ENCODE results near the gene LRRN2. TPM values are rescaled to one million over a fixed set of nuclear protein-coding genes. Genes with fewer than 3 reads are reported as not detected.

The LRRN2 gene
- total and polyA plus RNA-seq, 5 donors from 2014 or later, result 0.02 to 0.03 TPM; not detected in 3

- DNase-seq, result peak in 1 of 3 donors; percentile 34
- peaks cover 19% of the 10 kb centered on the region for H3K27me3 ChIP-seq (ENCODE audit: control insufficient read depth, insufficient read depth, low read length)
- no peaks in the 10 kb centered on the region for H3K36me3 ChIP-seq (ENCODE audit: control insufficient read depth, insufficient read depth, low read length)
- no peaks in the 10 kb centered on the region for H3K9me3 ChIP-seq (ENCODE audit: control insufficient read depth in 2 of 2, low read length in 2 of 2)
- Mint-ChIP-seq H3K4me3 (peak overlapping the region in 1 of 4 donors; percentile 28), H3K27me3 (peaks cover 52% of the 10 kb centered on the region), H3K9me3 (no peaks in the 10 kb centered on the region), H3K36me3 (no peaks in the 10 kb centered on the region), H3K27ac (no peak overlapping the region), H3K4me1 (peaks cover 0 to 16% (median 0%) of the 10 kb centered on the region in 4 donors)
- H3K4me3 ChIP-seq (ENCODE audit: low read depth, low read length), result no peak overlapping the region
- H3K27ac ChIP-seq (ENCODE audit: insufficient read depth, low read length, poor library complexity, severe bottlenecking), result no peak overlapping the region
- H3K4me1 ChIP-seq (ENCODE audit: control insufficient read depth, insufficient read depth, low read length, poor library complexity, severe bottlenecking), result peaks cover 7% of the 10 kb centered on the region
- no peak for ATAC-seq (ENCODE audit: low read depth in 2 of 2)
Observed at GRCh38 chr1:204684571-204685235, 835 bp downstream of the LRRN2 start.

GRCh38 chr1:204684206-204684570 is 1.4 kb downstream of the LRRN2 start:
- no peak overlapping the region for H3K4me3 Mint-ChIP-seq
- H3K9me3 Mint-ChIP-seq, result no peaks in the 10 kb centered on the region
- ATAC-seq (ENCODE audit: low read depth in 2 of 2) (peak in 1 of 2 donors; percentile 20), DNase-seq (no peak)
- peaks cover 17% of the 10 kb centered on the region for H3K27me3 ChIP-seq (ENCODE audit: control insufficient read depth, insufficient read depth, low read length)
- H3K36me3 ChIP-seq (ENCODE audit: control insufficient read depth, insufficient read depth, low read length), result no peaks in the 10 kb centered on the region
- H3K9me3 ChIP-seq (ENCODE audit: control insufficient read depth in 2 of 2, low read length in 2 of 2), result no peaks in the 10 kb centered on the region
- H3K27me3 Mint-ChIP-seq, result peaks cover 48% of the 10 kb centered on the region
- no peaks in the 10 kb centered on the region for H3K36me3 Mint-ChIP-seq
- peaks cover 7% of the 10 kb centered on the region for H3K4me1 ChIP-seq (ENCODE audit: control insufficient read depth, insufficient read depth, low read length, poor library complexity, severe bottlenecking)
- H3K27ac Mint-ChIP-seq, result no peak overlapping the region
- no peak overlapping the region for H3K4me3 ChIP-seq (ENCODE audit: low read depth, low read length)
- H3K4me1 Mint-ChIP-seq, result peaks cover 0 to 16% (median 0%) of the 10 kb centered on the region in 4 donors
- H3K27ac ChIP-seq (ENCODE audit: insufficient read depth, low read length, poor library complexity, severe bottlenecking), result no peak overlapping the region

- Histone ChIP-seq H3K27ac (ENCODE audit: insufficient read depth, low read length, poor library complexity, severe bottlenecking) (no peak overlapping the region), H3K4me1 (ENCODE audit: control insufficient read depth, insufficient read depth, low read length, poor library complexity, severe bottlenecking) (peaks cover 7% of the 10 kb centered on the region), H3K27me3 (ENCODE audit: control insufficient read depth, insufficient read depth, low read length) (peaks cover 17% of the 10 kb centered on the region), H3K4me3 (ENCODE audit: low read depth, low read length) (no peak overlapping the region), H3K9me3 (ENCODE audit: control insufficient read depth in 2 of 2, low read length in 2 of 2) (no peaks in the 10 kb centered on the region), H3K36me3 (ENCODE audit: control insufficient read depth, insufficient read depth, low read length) (no peaks in the 10 kb centered on the region)
- Mint-ChIP-seq H3K27ac (no peak overlapping the region), H3K4me1 (peaks cover 0 to 16% (median 0%) of the 10 kb centered on the region in 4 donors), H3K27me3 (peaks cover 48% of the 10 kb centered on the region), H3K9me3 (no peaks in the 10 kb centered on the region), H3K36me3 (no peaks in the 10 kb centered on the region), H3K4me3 (no peak overlapping the region)
- no peak for DNase-seq
- no peak for ATAC-seq (ENCODE audit: low read depth in 2 of 2)
Observed at GRCh38 chr1:204683284-204684205, 2.0 kb downstream of the LRRN2 start.

GRCh38 chr1:204680461-204680860 is 5.1 kb downstream of the LRRN2 start:
- H3K27me3 Mint-ChIP-seq, result peaks cover 40% of the 10 kb centered on the region
- no peak overlapping the region for H3K4me3 Mint-ChIP-seq
- Histone ChIP-seq H3K9me3 (ENCODE audit: control insufficient read depth in 2 of 2, low read length in 2 of 2) (no peaks in the 10 kb centered on the region), H3K27me3 (ENCODE audit: control insufficient read depth, insufficient read depth, low read length) (no peaks in the 10 kb centered on the region), H3K4me1 (ENCODE audit: control insufficient read depth, insufficient read depth, low read length, poor library complexity, severe bottlenecking) (peaks cover 7% of the 10 kb centered on the region), H3K27ac (ENCODE audit: insufficient read depth, low read length, poor library complexity, severe bottlenecking) (no peak overlapping the region), H3K4me3 (ENCODE audit: low read depth, low read length) (no peak overlapping the region), H3K36me3 (ENCODE audit: control insufficient read depth, insufficient read depth, low read length) (no peaks in the 10 kb centered on the region)
- H3K9me3 Mint-ChIP-seq, result no peaks in the 10 kb centered on the region
- peaks cover 0 to 12% (median 0%) of the 10 kb centered on the region in 4 donors for H3K4me1 Mint-ChIP-seq
- ATAC-seq (ENCODE audit: low read depth in 2 of 2), result no peak
- no peaks in the 10 kb centered on the region for H3K36me3 Mint-ChIP-seq
- DNase-seq, result no peak
- no peak overlapping the region for H3K27ac Mint-ChIP-seq

- ATAC-seq (ENCODE audit: low read depth in 2 of 2) (no peak), DNase-seq (no peak)
- Histone ChIP-seq H3K9me3 (ENCODE audit: control insufficient read depth in 2 of 2, low read length in 2 of 2) (no peaks in the 10 kb centered on the region), H3K27ac (ENCODE audit: insufficient read depth, low read length, poor library complexity, severe bottlenecking) (no peak overlapping the region), H3K27me3 (ENCODE audit: control insufficient read depth, insufficient read depth, low read length) (no peaks in the 10 kb centered on the region), H3K36me3 (ENCODE audit: control insufficient read depth, insufficient read depth, low read length) (no peaks in the 10 kb centered on the region), H3K4me3 (ENCODE audit: low read depth, low read length) (no peak overlapping the region), H3K4me1 (ENCODE audit: control insufficient read depth, insufficient read depth, low read length, poor library complexity, severe bottlenecking) (peaks cover 7% of the 10 kb centered on the region)
- no peak overlapping the region for H3K27ac Mint-ChIP-seq
- no peaks in the 10 kb centered on the region for H3K9me3 Mint-ChIP-seq
- no peaks in the 10 kb centered on the region for H3K36me3 Mint-ChIP-seq
- peaks cover 0 to 12% (median 0%) of the 10 kb centered on the region in 4 donors for H3K4me1 Mint-ChIP-seq
- H3K4me3 Mint-ChIP-seq, result no peak overlapping the region
- peaks cover 44% of the 10 kb centered on the region for H3K27me3 Mint-ChIP-seq
Observed at GRCh38 chr1:204680051-204680450, 5.5 kb downstream of the LRRN2 start.

GRCh38 chr1:204678721-204679475 is 6.6 kb downstream of the LRRN2 start:
- H3K27me3 ChIP-seq (ENCODE audit: control insufficient read depth, insufficient read depth, low read length), result no peaks in the 10 kb centered on the region
- peak overlapping the region in 1 of 3 donors; percentile 33 for H3K27ac Mint-ChIP-seq
- H3K4me3 ChIP-seq (ENCODE audit: low read depth, low read length), result no peak overlapping the region
- no peaks in the 10 kb centered on the region for H3K36me3 ChIP-seq (ENCODE audit: control insufficient read depth, insufficient read depth, low read length)
- no peaks in the 10 kb centered on the region for H3K9me3 Mint-ChIP-seq
- H3K27me3 Mint-ChIP-seq, result peaks cover 35% of the 10 kb centered on the region
- no peak overlapping the region for H3K4me3 Mint-ChIP-seq
- H3K4me1 Mint-ChIP-seq, result peaks cover 0 to 6% (median 0%) of the 10 kb centered on the region in 4 donors
- DNase-seq, result no peak
- no peak for ATAC-seq (ENCODE audit: low read depth in 2 of 2)
- no peak overlapping the region for H3K27ac ChIP-seq (ENCODE audit: insufficient read depth, low read length, poor library complexity, severe bottlenecking)
- H3K4me1 ChIP-seq (ENCODE audit: control insufficient read depth, insufficient read depth, low read length, poor library complexity, severe bottlenecking), result no peaks in the 10 kb centered on the region
- no peaks in the 10 kb centered on the region for H3K36me3 Mint-ChIP-seq
- no peaks in the 10 kb centered on the region for H3K9me3 ChIP-seq (ENCODE audit: control insufficient read depth in 2 of 2, low read length in 2 of 2)

- Histone ChIP-seq H3K9me3 (ENCODE audit: control insufficient read depth in 2 of 2, low read length in 2 of 2) (no peaks in the 10 kb centered on the region), H3K4me1 (ENCODE audit: control insufficient read depth, insufficient read depth, low read length, poor library complexity, severe bottlenecking) (no peaks in the 10 kb centered on the region), H3K36me3 (ENCODE audit: control insufficient read depth, insufficient read depth, low read length) (no peaks in the 10 kb centered on the region), H3K4me3 (ENCODE audit: low read depth, low read length) (no peak overlapping the region), H3K27me3 (ENCODE audit: control insufficient read depth, insufficient read depth, low read length) (no peaks in the 10 kb centered on the region), H3K27ac (ENCODE audit: insufficient read depth, low read length, poor library complexity, severe bottlenecking) (no peak overlapping the region)
- ATAC-seq (ENCODE audit: low read depth in 2 of 2) (no peak), DNase-seq (no peak)
- peaks cover 25% of the 10 kb centered on the region for H3K27me3 Mint-ChIP-seq
- H3K27ac Mint-ChIP-seq, result no peak overlapping the region
- H3K36me3 Mint-ChIP-seq, result no peaks in the 10 kb centered on the region
- H3K9me3 Mint-ChIP-seq, result no peaks in the 10 kb centered on the region
- H3K4me3 Mint-ChIP-seq, result no peak overlapping the region
- no peaks in the 10 kb centered on the region for H3K4me1 Mint-ChIP-seq
Observed at GRCh38 chr1:204677864-204678263, 7.7 kb downstream of the LRRN2 start.

All from CD4-positive, CD25-positive, alpha-beta regulatory T cell (primary cell).